Omental fat pad (tissue), 4 donors: ENCODE data around the gene MACROH2A2. TPM values are rescaled to one million over a fixed set of nuclear protein-coding genes. Genes with fewer than 3 reads are reported as not detected.
"Not testable (repeated sequence)": the region's sequence is repeated elsewhere in the genome, so short reads cannot be mapped to it uniquely, and the experiment has no call there.

Experiments used
- ATAC-seq: fragments of 150-250 bp; one replicate; pipeline ENCODE4 v1.9.1; 2016; ENCODE audit warnings: mild to moderate bottlenecking, moderate library complexity; ENCODE audit not compliant: low FRiP score
- DNase-seq: peaks from one replicate; pipeline ENCODE4 v3.0.0-alpha.2; 2019; ENCODE audit warnings: low spot score
- CTCF ChIP-seq, 3 donors: fragments of 450-650 bp; IDR thresholded peaks; one replicate each; pipeline ENCODE4 v1.5.1; 2016 to 2017; ENCODE audit warnings: antibody characterized with exemption in 3 of 3, mild to moderate bottlenecking in 3 of 3, moderate library complexity in 2 of 3
- total RNA-seq, 4 donors: library from RNA; depleted of rRNA; stranded (reverse); fragments of >200 nt; gene quantifications; one replicate each; pipeline ENCODE4 v1.1.0, GENCODE V29; 2016

The MACROH2A2 gene
- total RNA-seq, 4 donors from 2014 or later: 4.1 to 6.0 (median 5.2) TPM

DNA sequence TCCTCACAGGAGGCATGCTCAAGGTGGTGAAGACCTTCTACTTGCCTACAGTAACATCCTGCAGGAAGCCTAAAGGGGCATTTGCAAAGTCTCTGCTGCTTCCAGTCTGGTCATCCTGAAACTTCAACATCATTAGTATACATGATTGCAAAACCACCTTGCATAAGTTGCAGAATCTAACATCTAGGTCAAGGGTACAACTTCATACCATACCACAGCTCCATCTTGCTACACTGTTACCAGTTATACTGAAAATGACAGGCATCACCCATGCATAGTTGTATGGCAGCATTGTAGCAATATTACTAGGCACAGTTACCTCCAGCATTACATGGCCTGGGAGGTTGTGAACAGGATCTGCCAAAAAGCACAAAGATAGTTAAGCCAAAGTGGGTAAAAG, 13.7 kb upstream of the MACROH2A2 start:
- TF ChIP-seq CTCF (IDR thresholded peaks at IDR 0.05): no peak
- ATAC-seq (no peak), DNase-seq (no peak)

DNA sequence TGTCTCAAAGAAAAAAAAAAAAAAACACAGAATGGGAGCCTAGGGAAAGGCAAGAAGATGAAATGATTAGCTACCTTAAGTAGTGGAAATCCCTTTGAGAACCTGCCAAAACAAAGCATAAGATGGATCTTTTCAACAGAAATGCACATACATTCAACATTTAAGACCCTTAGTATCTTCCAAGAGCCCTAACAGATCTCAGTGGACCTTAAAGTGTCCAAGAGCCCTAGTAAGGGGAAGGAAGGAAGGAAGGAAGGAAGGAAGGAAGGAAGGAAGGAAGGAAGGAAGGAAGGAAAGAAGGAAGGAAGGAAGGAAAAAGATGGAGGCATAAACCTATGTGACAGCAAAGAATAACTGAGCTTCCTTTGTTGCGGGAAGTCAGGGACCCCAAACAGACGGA, 11.6 kb upstream of the MACROH2A2 start:
- TF ChIP-seq CTCF (IDR thresholded peaks at IDR 0.05): no peak
- ATAC-seq (no peak), DNase-seq (no peak)

GRCh38 chr10:70041739-70042138, 10.9 kb upstream of the MACROH2A2 start:
- DNase-seq: not testable (repeated sequence)

DNA sequence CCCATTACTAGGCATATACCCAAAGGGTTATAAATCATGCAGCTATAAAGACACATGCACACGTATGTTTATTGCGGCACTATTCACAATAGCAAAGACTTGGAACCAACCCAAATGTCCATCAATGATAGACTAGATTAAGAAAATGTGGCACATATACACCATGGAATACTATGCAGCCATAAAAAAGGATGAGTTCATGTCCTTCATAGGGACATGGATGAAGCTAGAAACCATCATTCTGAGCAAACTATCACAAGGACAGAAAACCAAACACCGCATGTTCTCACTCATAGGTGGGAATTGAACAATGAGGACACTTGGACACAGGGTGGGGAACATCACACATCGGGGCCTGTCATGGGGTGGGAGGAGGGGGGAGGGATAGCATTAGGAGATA, 5.6 kb upstream of the MACROH2A2 start:
- ATAC-seq, DNase-seq: not testable (repeated sequence)

More at GRCh38 chr10:70041739-70042138, 10.9 kb upstream of the MACROH2A2 start:
- not testable (repeated sequence) for ATAC-seq

DNA sequence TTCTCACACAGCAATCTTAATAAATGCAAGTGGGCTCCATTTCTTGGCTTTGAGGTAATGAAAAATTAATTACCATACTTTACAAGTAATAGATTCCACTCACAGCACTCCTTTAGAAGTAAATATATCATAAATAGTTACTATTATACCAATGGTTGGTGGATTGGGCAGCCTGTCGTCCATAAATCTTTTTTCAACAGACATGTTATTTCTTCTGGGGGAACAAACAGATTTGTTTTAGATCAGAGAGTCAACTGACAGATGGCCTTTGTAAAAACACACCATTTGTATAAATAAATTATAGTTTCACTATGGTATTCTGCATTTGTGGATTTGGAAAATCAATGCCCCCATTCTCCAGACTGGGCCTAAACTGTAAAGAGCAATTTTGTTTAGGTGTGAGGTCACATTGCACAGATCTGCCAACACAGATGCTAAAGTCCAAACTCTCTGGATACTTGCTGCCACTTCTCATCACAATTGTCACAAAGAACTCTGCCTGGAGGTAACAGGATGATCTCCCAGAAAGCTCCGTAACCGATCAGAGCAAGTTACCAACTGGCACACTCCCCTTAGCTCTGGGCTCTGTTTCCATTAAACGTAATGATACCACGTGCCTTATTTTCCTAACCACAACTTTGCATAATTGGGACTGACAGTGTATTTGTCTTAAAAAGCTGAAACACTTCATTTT, 4.5 kb upstream of the MACROH2A2 start:
- no peak for TF ChIP-seq CTCF (IDR thresholded peaks at IDR 0.05)
- ATAC-seq (no peak), DNase-seq (no peak)

DNA sequence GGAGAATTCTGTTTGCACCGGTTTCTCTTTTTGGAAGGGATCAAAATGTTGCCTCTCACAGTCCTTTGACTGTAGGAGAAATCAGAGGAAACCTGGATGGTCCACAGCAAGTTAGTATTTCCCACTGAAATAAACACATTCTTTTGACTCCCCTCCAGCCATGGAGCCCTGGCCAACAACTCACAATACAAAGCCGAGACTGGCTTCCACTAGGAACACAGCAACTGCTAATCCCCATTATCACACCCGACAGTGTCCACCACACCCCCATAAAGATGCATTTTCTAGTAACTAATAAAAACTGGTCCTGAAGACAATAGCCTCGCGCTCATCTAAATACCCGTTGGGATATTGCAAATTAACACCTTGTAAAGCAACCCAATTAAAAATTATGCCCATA, 798 bp upstream of the MACROH2A2 start:
- DNase-seq (no peak), ATAC-seq (no peak)
- TF ChIP-seq CTCF (IDR thresholded peaks at IDR 0.05): no peak

DNA sequence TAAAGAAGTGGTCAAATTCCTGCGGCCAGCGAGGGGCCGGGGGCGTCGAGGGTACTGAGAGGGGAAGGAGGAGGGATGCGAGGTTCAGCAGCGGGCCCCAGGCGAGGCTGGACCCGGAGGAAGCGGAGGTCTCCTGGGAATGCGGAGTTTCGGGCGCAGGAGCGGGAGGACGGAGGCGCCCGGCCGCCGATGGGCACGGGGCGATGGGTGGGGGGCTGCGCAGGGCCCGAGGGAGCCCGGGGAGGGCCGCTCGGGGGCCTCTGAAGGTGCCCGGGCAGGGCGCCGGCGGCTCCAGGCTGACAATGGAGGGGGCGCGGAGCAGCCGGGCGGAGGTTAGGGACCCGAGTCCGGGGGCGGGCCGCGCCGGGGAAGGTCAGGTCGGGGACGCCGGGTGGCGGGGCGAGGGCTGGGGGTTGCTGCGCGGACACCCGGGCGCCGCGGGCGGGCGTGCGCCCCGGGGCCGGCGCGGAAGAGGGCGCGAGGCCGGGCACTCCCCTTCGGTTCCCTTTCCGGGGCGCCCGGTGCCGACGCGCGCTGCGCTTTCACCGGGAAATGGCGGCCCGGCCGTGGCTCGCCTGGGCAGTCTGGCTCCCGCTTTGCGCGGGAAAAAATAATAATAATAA, 683 bp downstream of the MACROH2A2 start:
- DNase-seq: no peak
- TF ChIP-seq CTCF (IDR thresholded peaks at IDR 0.05): no peak
- peak; percentile 43 for ATAC-seq

DNA sequence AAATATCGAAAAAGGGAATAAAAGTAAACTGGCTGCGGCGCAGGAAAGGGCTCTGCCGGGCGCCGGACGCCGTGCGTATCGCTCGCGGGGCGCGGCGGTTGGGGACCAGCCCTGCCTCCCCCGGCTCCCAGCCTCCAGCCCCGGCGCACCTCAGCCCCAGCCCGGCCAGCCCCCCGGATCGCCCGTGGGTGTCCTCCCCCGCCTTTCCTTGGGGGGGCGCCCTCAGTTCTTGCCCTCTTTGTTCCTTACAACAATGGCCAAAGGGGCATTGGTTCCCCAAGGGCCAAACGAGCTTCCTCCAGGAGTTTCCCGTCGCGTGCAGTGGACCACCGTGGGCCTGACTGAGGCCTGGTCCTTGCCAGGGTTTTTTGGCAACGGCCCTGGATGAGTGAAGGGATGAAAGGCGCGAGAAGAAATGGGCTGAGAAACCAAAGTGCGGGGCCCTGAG, 1.2 kb downstream of the MACROH2A2 start:
- DNase-seq: no peak
- no peak for ATAC-seq
- no peak for TF ChIP-seq CTCF (IDR thresholded peaks at IDR 0.05)
